A549 (cell line): Measurements from ENCODE around the gene RAPSN. TPM values are rescaled to one million over a fixed set of nuclear protein-coding genes. Genes with fewer than 3 reads are reported as not detected.
A peak's percentile ranks its signal among the peaks of the same experiment; 100 is the strongest.

ENCODE experiments used
- ATAC-seq, 2 experiments: fragments of 200-7000 bp in 1 of 2; fragments of >200 bp in 1 of 2; cut with Nextera tagmentation in 1 of 2; cut with Tn5 transposase in 1 of 2; 3 replicates each; pipeline versions ENCODE4 v1.8.0 to v1.9.1; 2018 to 2020; ENCODE audit warnings: mild to moderate bottlenecking in 1 of 2, moderate library complexity in 1 of 2
- CTCF ChIA-PET: fragments of 300-600 bp; sonication (Branson Sonifier 250); formaldehyde crosslinking; extraction: SDS; loops from one replicate; lab custom pipeline; 2021; ENCODE audit warnings: antibody characterized with exemption, inconsistent platforms; lab: Yijun Ruan, JAX
- POLR2A ChIA-PET: fragments of 350-600 bp; formaldehyde crosslinking; extraction: SDS; loops from one replicate; lab custom pipeline; 2021; ENCODE audit warnings: antibody characterized with exemption, inconsistent platforms; lab: Yijun Ruan, JAX
- DNase-seq, 2 experiments: peaks; one replicate each; pipeline versions ENCODE4 v3.0.0 to v3.0.0-alpha.2; 2011 to 2016; ENCODE audit warnings: low read depth in 1 of 2, low spot score in 1 of 2
- FAIRE-seq: peaks from 2 replicates; lab custom pipeline; 2011; peaks lifted over from hg19 to GRCh38; lab: Jason Lieb, UNC
- H3K27ac ChIP-seq, 2 experiments: fragments of >200 bp; sonication (Bioruptor Twin); formaldehyde crosslinking; 3 replicates each; pipeline ENCODE4 v1.5.1; 2016 to 2017
- H3K4me1 ChIP-seq: fragments of >200 bp; sonication (Bioruptor Twin); formaldehyde crosslinking; 3 replicates; pipeline ENCODE4 v1.6.1; 2016
- H3K4me2 ChIP-seq: fragments of >200 bp; sonication (Bioruptor Twin); formaldehyde crosslinking; 3 replicates; pipeline ENCODE4 v1.6.1; 2016
- H3K4me3 ChIP-seq: fragments of >200 bp; sonication (Bioruptor Twin); formaldehyde crosslinking; 3 replicates; pipeline ENCODE4 v1.5.1; 2016
- H3K9me3 ChIP-seq: fragments of >200 bp; sonication (Bioruptor Twin); formaldehyde crosslinking; 3 replicates; pipeline ENCODE4 v1.6.1; 2016
- KDM5A ChIP-seq: fragments of 200-600 bp; sonication (generic); IDR thresholded peaks from 2 replicates; pipeline ENCODE4 v1.6.1; 2016; ENCODE audit warnings: antibody characterized with exemption, mild to moderate bottlenecking
- MYC ChIP-seq: IDR thresholded peaks from 2 replicates; pipeline ENCODE4 v1.6.1; 2012; ENCODE audit warnings: mild to moderate bottlenecking, inconsistent platforms, low read length, improper control_type of control experiment, borderline replicate concordance
- NFE2L2 ChIP-seq: fragments of 150-350 bp; conservative IDR thresholded peaks from 2 replicates; pipeline ENCODE4 v1.6.1; 2014; ENCODE audit warnings: low read length
- NPAS2 ChIP-seq: fragments of 250-450 bp; sonication (Bioruptor Pico); IDR thresholded peaks from 2 replicates; pipeline ENCODE4 v1.8.0; 2022; ENCODE audit warnings: mild to moderate bottlenecking, moderate library complexity, borderline replicate concordance
- RCOR1 ChIP-seq: fragments of 150-350 bp; IDR thresholded peaks from 2 replicates; pipeline ENCODE4 v1.6.1; 2014; ENCODE audit warnings: antibody characterized with exemption, low read length, low read depth
- RNF2 ChIP-seq: fragments of 200-600 bp; sonication (generic); IDR thresholded peaks from 2 replicates; pipeline ENCODE4 v1.6.1; 2016; ENCODE audit warnings: low read depth, mild to moderate bottlenecking, antibody characterized with exemption, moderate library complexity, borderline replicate concordance
- SREBF2 ChIP-seq: fragments of 450-650 bp; IDR thresholded peaks from 2 replicates; pipeline ENCODE4 v1.6.1; 2014; ENCODE audit warnings: mild to moderate bottlenecking, moderate library complexity
- TFCP2L1 ChIP-seq: fragments of 250-450 bp; sonication (Bioruptor Pico); IDR thresholded peaks from 2 replicates; pipeline ENCODE4 v1.5.0; 2021; ENCODE audit warnings: mild to moderate bottlenecking
- WGBS: methylation state at CpG from one replicate; pipeline ENCODE4 v1.1.6; 2017; ENCODE audit errors: missing lambda C conversion rate; 5-methylcytosine and 5-hydroxymethylcytosine counted together
- polyA plus RNA-seq, 4 experiments: library from polyadenylated mRNA; depleted of rRNA in 3 of 4; stranded (reverse); fragments of >200 nt; fragmentation: RNase III in 1 of 4; extraction: RNeasy Plus Mini Kit Qiagen cat#74134 plus additional on column Dnase treatment in 1 of 4; gene quantifications; 2 replicates in 3 of 4; 3 replicates in 1 of 4; pipeline ENCODE4 v1.2.3, GENCODE V29; 2011 to 2017
- small RNA-seq, 6 experiments: library from RNA; depleted of rRNA; stranded (forward); fragments of <200 nt; gene quantifications; one replicate each; pipeline ENCODE3, GENCODE V24; 2012
- TF ChIP-seq, protein P1 (sequence below): IDR thresholded peaks from 2 replicates; pipeline ENCODE4 v1.6.1; 2012
- TF ChIP-seq, protein P2 (sequence below): fragments of 450-650 bp; IDR thresholded peaks from 2 replicates; pipeline ENCODE4 v1.6.1; 2014; ENCODE audit warnings: antibody characterized with exemption

RAPSN gene
- polyA plus RNA-seq, 2 of the 4 experiments (the other 2 are of a cell fraction): 0.12 to 0.17 TPM

DNA sequence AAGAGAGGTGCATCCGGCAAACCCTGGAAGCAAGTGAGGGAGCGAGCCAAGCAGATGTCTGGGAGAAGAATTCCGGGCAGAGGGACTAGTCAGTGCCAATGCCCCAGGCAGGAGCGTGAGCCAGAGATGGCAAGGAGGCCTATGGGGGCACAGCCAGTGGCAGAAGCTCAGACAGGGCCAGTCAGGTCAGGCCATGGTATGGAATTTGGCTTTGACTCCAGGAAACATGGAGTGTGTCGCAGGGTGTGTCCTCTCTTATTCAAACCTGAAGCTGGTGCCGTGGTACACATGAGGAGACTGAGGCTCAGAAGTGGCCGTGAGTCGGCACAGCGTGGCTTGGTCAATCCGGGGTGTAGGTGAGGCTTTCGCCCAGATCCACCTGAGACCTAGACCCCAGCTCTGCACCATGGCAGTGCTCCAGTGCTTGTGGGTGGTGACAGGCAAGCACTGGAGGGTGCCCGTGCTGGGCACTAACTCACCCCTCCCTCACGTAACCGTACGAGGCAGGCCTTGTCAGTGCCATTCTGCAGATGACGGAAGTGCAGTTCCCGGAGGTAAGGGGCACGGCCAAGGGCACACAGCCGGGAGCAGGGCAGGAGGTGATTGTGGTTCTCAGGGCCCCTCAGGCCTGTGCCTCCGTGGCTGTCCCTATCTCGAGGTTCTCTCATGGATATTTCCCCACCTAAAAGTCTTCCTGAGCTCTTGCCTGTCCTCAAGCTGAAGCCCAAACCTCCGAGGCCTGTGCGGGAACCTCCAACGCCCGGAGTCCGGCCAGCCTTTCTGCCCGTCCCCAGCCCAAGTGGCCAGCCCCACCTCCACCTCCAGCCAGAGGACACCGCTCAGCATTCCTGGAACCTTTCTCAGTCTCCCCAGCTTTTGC lies 60.0 kb downstream of the RAPSN start:
- TF ChIP-seq, protein P1, sequence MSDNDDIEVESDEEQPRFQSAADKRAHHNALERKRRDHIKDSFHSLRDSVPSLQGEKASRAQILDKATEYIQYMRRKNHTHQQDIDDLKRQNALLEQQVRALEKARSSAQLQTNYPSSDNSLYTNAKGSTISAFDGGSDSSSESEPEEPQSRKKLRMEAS: no peak
- no peak for TF ChIP-seq NFE2L2
- TF ChIP-seq TFCP2L1 (CRISPR knock-in tag): no peak
- no peak for TF ChIP-seq KDM5A
- TF ChIP-seq RNF2: no peak
- TF ChIP-seq, protein P2, sequence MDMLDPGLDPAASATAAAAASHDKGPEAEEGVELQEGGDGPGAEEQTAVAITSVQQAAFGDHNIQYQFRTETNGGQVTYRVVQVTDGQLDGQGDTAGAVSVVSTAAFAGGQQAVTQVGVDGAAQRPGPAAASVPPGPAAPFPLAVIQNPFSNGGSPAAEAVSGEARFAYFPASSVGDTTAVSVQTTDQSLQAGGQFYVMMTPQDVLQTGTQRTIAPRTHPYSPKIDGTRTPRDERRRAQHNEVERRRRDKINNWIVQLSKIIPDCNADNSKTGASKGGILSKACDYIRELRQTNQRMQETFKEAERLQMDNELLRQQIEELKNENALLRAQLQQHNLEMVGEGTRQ: no peak
- no peak for TF ChIP-seq MYC
- no peak overlapping the region for H3K4me2 ChIP-seq
- FAIRE-seq (no peak), ATAC-seq (peak; percentile 15 to 16; a peak in 4 of 6 replicates), DNase-seq (no peak)
- ChIA-PET CTCF (interaction anchor here (0.6 to 10.2 kb wide), 7 partner anchors 10 to 98 kb away, joined by 3 to 133 read pairs (median 6); no protein-coding TSS in a partner anchor), POLR2A (no interaction called here)
- no peak overlapping the region for H3K27ac ChIP-seq
- no peak overlapping the region for H3K4me3 ChIP-seq
- no peaks in the 10 kb centered on the region for H3K9me3 ChIP-seq
- WGBS: 85% methylated on average over 24 of the region's 28 CpGs
- H3K4me1 ChIP-seq: no peaks in the 10 kb centered on the region

DNA sequence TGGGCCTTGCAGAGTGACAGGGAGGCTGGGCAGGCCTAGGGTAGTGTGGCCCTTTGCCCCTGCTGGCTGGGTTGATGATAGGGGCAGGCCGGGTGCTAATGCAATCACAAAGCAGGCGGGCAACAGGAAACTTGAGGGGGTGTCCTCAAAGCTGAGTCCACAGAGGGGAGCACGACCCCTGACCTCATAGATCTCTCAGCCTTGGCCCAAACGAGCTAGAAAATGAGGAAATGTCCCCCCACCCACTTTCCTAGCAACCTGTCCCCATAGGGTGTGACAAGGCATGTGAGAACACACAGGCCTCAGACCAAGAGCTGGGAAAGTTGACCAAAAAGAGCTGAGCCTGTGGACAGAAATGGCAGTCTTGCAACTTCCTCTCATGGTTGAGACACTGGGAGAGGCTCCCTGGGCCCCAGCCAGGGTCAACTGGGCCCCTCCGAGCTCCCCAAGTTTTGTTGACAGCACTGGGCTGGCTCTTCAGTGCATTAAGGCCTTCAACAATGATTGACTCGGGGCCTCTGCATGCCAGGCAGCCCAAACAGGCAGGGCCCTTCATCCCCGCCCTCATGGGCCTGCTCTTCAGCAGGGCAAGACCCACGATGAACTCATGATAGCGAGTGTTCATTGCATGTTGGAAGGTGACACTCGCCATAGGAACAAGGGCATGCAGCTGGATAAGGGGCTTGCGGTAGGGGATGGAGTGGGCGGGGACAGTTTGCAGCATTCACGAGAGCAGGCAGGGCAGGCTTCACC lies 60.8 kb downstream of the RAPSN start:
- POLR2A ChIA-PET: interaction anchor here (0.8 kb wide), 1 partner anchor 12 kb away, joined by 4 read pairs; no protein-coding TSS in a partner anchor
- Histone ChIP-seq H3K4me1 (no peaks in the 10 kb centered on the region), H3K9me3 (no peaks in the 10 kb centered on the region), H3K4me3 (no peak overlapping the region), H3K27ac (no peak overlapping the region), H3K4me2 (no peak overlapping the region)
- DNase-seq (no peak), FAIRE-seq (no peak), ATAC-seq (no peak; a peak in 1 of 6 replicates)
- CTCF ChIA-PET: interaction anchor here (0.6 to 10.2 kb wide), 7 partner anchors 12 to 117 kb away, joined by 3 to 133 read pairs (median 4); no protein-coding TSS in a partner anchor
- TF ChIP-seq SREBF2: no peak
- no peak for TF ChIP-seq NPAS2
- no peak for TF ChIP-seq RCOR1
- WGBS: 63% methylated on average over 12 of the region's 13 CpGs

Small RNA genes lying within 50 kb of the gene (small RNA-seq; reads per million reads assigned to genes)
- gene MIR4487: 0 reads per million in 6 experiments

Other genes with a start within 250 kb of the RAPSN start
- gene DDB2, start 234.2 kb downstream of the RAPSN start, polyA plus RNA-seq (2011; rRNA removed): 96.2 and 103 TPM in 2 replicates
- gene DDB2, start 234.2 kb downstream of the RAPSN start, polyA plus RNA-seq (2017; fragmentation: RNase III; extraction: RNeasy Plus Mini Kit Qiagen cat#74134 plus additional on column Dnase treatment): 95.4 to 106 TPM (median 96.9 TPM) in 3 replicates
- gene ACP2, start 200.3 kb downstream of the RAPSN start, polyA plus RNA-seq (2011; rRNA removed): 13.6 and 17.7 TPM in 2 replicates
- 17.5 to 19.8 TPM (median 19.7 TPM) in 3 replicates for gene ACP2, start 200.3 kb downstream of the RAPSN start, polyA plus RNA-seq (2017; fragmentation: RNase III; extraction: RNeasy Plus Mini Kit Qiagen cat#74134 plus additional on column Dnase treatment)
- gene NR1H3, start 191.1 kb downstream of the RAPSN start, polyA plus RNA-seq (2011; rRNA removed): 18.7 and 28.6 TPM in 2 replicates
- 10.6 to 18.4 TPM (median 14.5 TPM) in 3 replicates for gene NR1H3, start 191.1 kb downstream of the RAPSN start, polyA plus RNA-seq (2017; fragmentation: RNase III; extraction: RNeasy Plus Mini Kit Qiagen cat#74134 plus additional on column Dnase treatment)
- 16.7 and 46.2 TPM in 2 replicates for gene MADD, start 179.0 kb downstream of the RAPSN start, polyA plus RNA-seq (2011; rRNA removed)
- gene MADD, start 179.0 kb downstream of the RAPSN start, polyA plus RNA-seq (2017; fragmentation: RNase III; extraction: RNeasy Plus Mini Kit Qiagen cat#74134 plus additional on column Dnase treatment): 22.4 to 25.2 TPM (median 24.0 TPM) in 3 replicates
- 0.06 and 0.07 TPM in 2 replicates for gene MYBPC3, start 96.4 kb downstream of the RAPSN start, polyA plus RNA-seq (2011; rRNA removed)
- 0.04 to 0.07 TPM (median 0.05 TPM) in 3 replicates for gene MYBPC3, start 96.4 kb downstream of the RAPSN start, polyA plus RNA-seq (2017; fragmentation: RNase III; extraction: RNeasy Plus Mini Kit Qiagen cat#74134 plus additional on column Dnase treatment)
- gene SPI1, start 70.6 kb downstream of the RAPSN start, polyA plus RNA-seq (2011; rRNA removed): not detected in 2 replicates
- 0.07 to 0.21 TPM (median 0.14 TPM) in 3 replicates for gene SPI1, start 70.6 kb downstream of the RAPSN start, polyA plus RNA-seq (2017; fragmentation: RNase III; extraction: RNeasy Plus Mini Kit Qiagen cat#74134 plus additional on column Dnase treatment)
- gene SLC39A13, start 40.5 kb downstream of the RAPSN start, polyA plus RNA-seq (2011; rRNA removed): 10.8 and 11.7 TPM in 2 replicates
- 29.7 to 35.4 TPM (median 35.2 TPM) in 3 replicates for gene SLC39A13, start 40.5 kb downstream of the RAPSN start, polyA plus RNA-seq (2017; fragmentation: RNase III; extraction: RNeasy Plus Mini Kit Qiagen cat#74134 plus additional on column Dnase treatment)
- 201 and 283 TPM in 2 replicates for gene PSMC3, start 22.7 kb downstream of the RAPSN start, polyA plus RNA-seq (2011; rRNA removed)
- 342 to 383 TPM (median 371 TPM) in 3 replicates for gene PSMC3, start 22.7 kb downstream of the RAPSN start, polyA plus RNA-seq (2017; fragmentation: RNase III; extraction: RNeasy Plus Mini Kit Qiagen cat#74134 plus additional on column Dnase treatment)
- 137 and 138 TPM in 2 replicates for gene CELF1, start 104.0 kb upstream of the RAPSN start, polyA plus RNA-seq (2011; rRNA removed)
- gene CELF1, start 104.0 kb upstream of the RAPSN start, polyA plus RNA-seq (2017; fragmentation: RNase III; extraction: RNeasy Plus Mini Kit Qiagen cat#74134 plus additional on column Dnase treatment): 51.4 to 54.1 TPM (median 53.8 TPM) in 3 replicates
- gene PTPMT1, start 116.5 kb upstream of the RAPSN start, polyA plus RNA-seq (2011; rRNA removed): 58.8 and 69.2 TPM in 2 replicates
- 57.0 to 68.2 TPM (median 63.4 TPM) in 3 replicates for gene PTPMT1, start 116.5 kb upstream of the RAPSN start, polyA plus RNA-seq (2017; fragmentation: RNase III; extraction: RNeasy Plus Mini Kit Qiagen cat#74134 plus additional on column Dnase treatment)
- 21.0 and 23.4 TPM in 2 replicates for gene KBTBD4, start 129.8 kb upstream of the RAPSN start, polyA plus RNA-seq (2011; rRNA removed)
- 19.0 to 22.8 TPM (median 20.5 TPM) in 3 replicates for gene KBTBD4, start 129.8 kb upstream of the RAPSN start, polyA plus RNA-seq (2017; fragmentation: RNase III; extraction: RNeasy Plus Mini Kit Qiagen cat#74134 plus additional on column Dnase treatment)
- gene NDUFS3, start 129.9 kb upstream of the RAPSN start, polyA plus RNA-seq (2011; rRNA removed): 155 and 156 TPM in 2 replicates
- gene NDUFS3, start 129.9 kb upstream of the RAPSN start, polyA plus RNA-seq (2017; fragmentation: RNase III; extraction: RNeasy Plus Mini Kit Qiagen cat#74134 plus additional on column Dnase treatment): 130 to 144 TPM (median 142 TPM) in 3 replicates
- not detected in 2 replicates for gene FAM180B, start 137.5 kb upstream of the RAPSN start, polyA plus RNA-seq (2011; rRNA removed)
- 0.07 to 0.10 TPM in 2 of 3 replicates, not detected in the other for gene FAM180B, start 137.5 kb upstream of the RAPSN start, polyA plus RNA-seq (2017; fragmentation: RNase III; extraction: RNeasy Plus Mini Kit Qiagen cat#74134 plus additional on column Dnase treatment)
- not detected in 2 replicates for gene C1QTNF4, start 145.3 kb upstream of the RAPSN start, polyA plus RNA-seq (2011; rRNA removed)
- gene C1QTNF4, start 145.3 kb upstream of the RAPSN start, polyA plus RNA-seq (2017; fragmentation: RNase III; extraction: RNeasy Plus Mini Kit Qiagen cat#74134 plus additional on column Dnase treatment): not detected in 3 replicates
- gene MTCH2, start 193.4 kb upstream of the RAPSN start, polyA plus RNA-seq (2011; rRNA removed): 222 and 253 TPM in 2 replicates
- 165 to 192 TPM (median 179 TPM) in 3 replicates for gene MTCH2, start 193.4 kb upstream of the RAPSN start, polyA plus RNA-seq (2017; fragmentation: RNase III; extraction: RNeasy Plus Mini Kit Qiagen cat#74134 plus additional on column Dnase treatment)